RWPE2 (cell line): Measurements from ENCODE around the gene SHISA9.

Experiments used
- ATAC-seq: fragments of 200-7000 bp; cut with Tn5 transposase; 3 replicates; pipeline ENCODE4 v1.9.1; 2021; ENCODE audit warnings: low read depth
- DNase-seq: peaks from one replicate; pipeline ENCODE4 v3.0.0-alpha.2; 2020; ENCODE audit warnings: low spot score
- H3K27ac ChIP-seq: fragments of 450-650 bp; 2 replicates; pipeline ENCODE4 v1.5.1; 2017; ENCODE audit warnings: mild to moderate bottlenecking; ENCODE audit not compliant: poor library complexity, severe bottlenecking
- H3K27me3 ChIP-seq: fragments of 250-450 bp; sonication (Bioruptor Pico); 2 replicates; pipeline ENCODE4 v1.5.1; 2021; ENCODE audit warnings: mild to moderate bottlenecking, moderate library complexity; ENCODE audit not compliant: insufficient read depth, poor library complexity, severe bottlenecking
- H3K36me3 ChIP-seq: fragments of 250-450 bp; sonication (Bioruptor Pico); 2 replicates; pipeline ENCODE4 v1.5.1; 2020; ENCODE audit warnings: low read depth, mild to moderate bottlenecking, moderate library complexity
- H3K4me1 ChIP-seq: fragments of 250-450 bp; sonication (Bioruptor Pico); 2 replicates; pipeline ENCODE4 v1.5.1; 2021; ENCODE audit warnings: mild to moderate bottlenecking, moderate library complexity; ENCODE audit not compliant: insufficient read depth, poor library complexity, severe bottlenecking
- H3K4me3 ChIP-seq: fragments of 250-450 bp; sonication (Bioruptor Pico); 2 replicates; pipeline ENCODE4 v1.5.1; 2021; ENCODE audit warnings: mild to moderate bottlenecking, moderate library complexity; ENCODE audit not compliant: severe bottlenecking
- H3K9me3 ChIP-seq: fragments of 250-450 bp; sonication (Bioruptor Pico); 2 replicates; pipeline ENCODE4 v1.5.1; 2021; ENCODE audit warnings: mild to moderate bottlenecking, moderate library complexity; ENCODE audit not compliant: severe bottlenecking
- CTCF ChIP-seq: fragments of 450-650 bp; IDR thresholded peaks from one replicate; pipeline ENCODE4 v1.5.1; 2017; ENCODE audit warnings: mild to moderate bottlenecking, moderate library complexity; ENCODE audit not compliant: poor library complexity, severe bottlenecking

Gene SHISA9

GRCh38 chr16:13042291-13042685 lies 140.9 kb downstream of the SHISA9 start:
- Histone ChIP-seq H3K27ac (no peak overlapping the region), H3K36me3 (no peaks in the 10 kb centered on the region), H3K4me3 (no peak overlapping the region), H3K27me3 (no peaks in the 10 kb centered on the region), H3K4me1 (no peaks in the 10 kb centered on the region), H3K9me3 (no peaks in the 10 kb centered on the region)
- ATAC-seq = no peak
- no peak for TF ChIP-seq CTCF
- no peak for DNase-seq

GRCh38 chr16:13046061-13046821 lies 144.8 kb downstream of the SHISA9 start:
- no peaks in the 10 kb centered on the region for H3K9me3 ChIP-seq
- no peak overlapping the region for H3K4me3 ChIP-seq
- H3K4me1 ChIP-seq = no peaks in the 10 kb centered on the region
- no peaks in the 10 kb centered on the region for H3K27me3 ChIP-seq
- H3K27ac ChIP-seq = no peak overlapping the region
- no peak for ATAC-seq
- TF ChIP-seq CTCF = no peak
- H3K36me3 ChIP-seq = no peaks in the 10 kb centered on the region
- DNase-seq = no peak

GRCh38 chr16:13047276-13047675 lies 145.9 kb downstream of the SHISA9 start:
- H3K4me3 ChIP-seq = no peak overlapping the region
- no peaks in the 10 kb centered on the region for H3K4me1 ChIP-seq
- H3K9me3 ChIP-seq = no peaks in the 10 kb centered on the region
- TF ChIP-seq CTCF = no peak
- no peaks in the 10 kb centered on the region for H3K27me3 ChIP-seq
- no peak overlapping the region for H3K27ac ChIP-seq
- DNase-seq (no peak), ATAC-seq (no peak)
- H3K36me3 ChIP-seq = no peaks in the 10 kb centered on the region

- DNase-seq = no peak
- no peaks in the 10 kb centered on the region for H3K4me1 ChIP-seq
- ATAC-seq = no peak
- no peaks in the 10 kb centered on the region for H3K9me3 ChIP-seq
- H3K27ac ChIP-seq = no peak overlapping the region
- no peak overlapping the region for H3K4me3 ChIP-seq
- TF ChIP-seq CTCF = no peak
- no peaks in the 10 kb centered on the region for H3K36me3 ChIP-seq
- no peaks in the 10 kb centered on the region for H3K27me3 ChIP-seq
Measured at GRCh38 chr16:13049688-13050087, 148.3 kb downstream of the SHISA9 start.

- Histone ChIP-seq H3K4me1 (no peaks in the 10 kb centered on the region), H3K4me3 (no peak overlapping the region), H3K36me3 (no peaks in the 10 kb centered on the region), H3K9me3 (no peaks in the 10 kb centered on the region), H3K27ac (no peak overlapping the region), H3K27me3 (no peaks in the 10 kb centered on the region)
- DNase-seq (no peak), ATAC-seq (no peak)
- no peak for TF ChIP-seq CTCF
Measured at GRCh38 chr16:13052431-13052830, 151.0 kb downstream of the SHISA9 start.
